H7 (cell line): ENCODE measurements around the gene HMCN2. TPM values are rescaled to one million over a fixed set of nuclear protein-coding genes. Genes with fewer than 3 reads are reported as not detected.
A peak's percentile ranks its signal among the peaks of the same experiment; 100 is the strongest.
"Not testable (repeated sequence)": the region's sequence is repeated elsewhere in the genome, so short reads cannot be mapped to it uniquely, and the experiment has no call there.

Experiments used
- DNase-seq: peaks from one replicate; pipeline ENCODE4 v3.0.0; 2012
- H3K27me3 ChIP-seq: 2 replicates; pipeline ENCODE4 v1.6.0; 2011; ENCODE audit warnings: mild to moderate bottlenecking, low read length; ENCODE audit not compliant: control insufficient read depth, insufficient read depth
- H3K36me3 ChIP-seq: replicated peaks from 2 replicates; pipeline ENCODE4 v1.5.1; 2011; ENCODE audit warnings: low read length; ENCODE audit not compliant: control insufficient read depth, insufficient read depth
- H3K4me3 ChIP-seq: 2 replicates; pipeline ENCODE4 v1.5.1; 2011; ENCODE audit warnings: low read depth, mild to moderate bottlenecking, control low read depth, low read length, moderate library complexity; ENCODE audit not compliant: insufficient read depth
- total RNA-seq: library from RNA; depleted of rRNA; stranded (reverse); fragments of >200 nt; shearing (Covaris generic); gene quantifications from 2 replicates; pipeline ENCODE4 v1.2.3, GENCODE V29; 2014

The HMCN2 gene
- total RNA-seq, 1 experiment from 2014 or later: 2.3 TPM

DNA sequence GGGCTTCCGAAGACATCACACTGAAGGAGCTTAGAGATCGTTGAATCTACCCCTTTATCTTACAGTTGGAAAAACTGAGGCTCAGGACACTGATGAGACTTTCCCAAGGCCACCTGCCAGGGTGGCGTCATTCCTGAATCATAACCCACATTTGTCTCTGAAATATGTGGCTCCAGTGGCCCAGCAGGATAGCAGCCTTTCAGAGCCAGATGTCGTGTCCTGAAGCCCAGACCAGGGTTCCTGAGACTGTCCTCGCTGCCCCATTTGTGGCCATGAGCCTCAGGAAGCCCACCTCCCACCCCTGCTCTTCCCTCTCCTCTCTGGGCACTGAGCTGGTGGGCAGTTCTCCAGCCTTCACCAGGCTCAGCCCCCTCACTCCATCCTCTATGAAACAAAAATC, 2.4 kb downstream of the HMCN2 start:
- Histone ChIP-seq H3K4me3 (no peak overlapping the region), H3K27me3 (peaks cover 26% of the 10 kb centered on the region), H3K36me3 (no peaks in the 10 kb centered on the region)
- DNase-seq: no peak

DNA sequence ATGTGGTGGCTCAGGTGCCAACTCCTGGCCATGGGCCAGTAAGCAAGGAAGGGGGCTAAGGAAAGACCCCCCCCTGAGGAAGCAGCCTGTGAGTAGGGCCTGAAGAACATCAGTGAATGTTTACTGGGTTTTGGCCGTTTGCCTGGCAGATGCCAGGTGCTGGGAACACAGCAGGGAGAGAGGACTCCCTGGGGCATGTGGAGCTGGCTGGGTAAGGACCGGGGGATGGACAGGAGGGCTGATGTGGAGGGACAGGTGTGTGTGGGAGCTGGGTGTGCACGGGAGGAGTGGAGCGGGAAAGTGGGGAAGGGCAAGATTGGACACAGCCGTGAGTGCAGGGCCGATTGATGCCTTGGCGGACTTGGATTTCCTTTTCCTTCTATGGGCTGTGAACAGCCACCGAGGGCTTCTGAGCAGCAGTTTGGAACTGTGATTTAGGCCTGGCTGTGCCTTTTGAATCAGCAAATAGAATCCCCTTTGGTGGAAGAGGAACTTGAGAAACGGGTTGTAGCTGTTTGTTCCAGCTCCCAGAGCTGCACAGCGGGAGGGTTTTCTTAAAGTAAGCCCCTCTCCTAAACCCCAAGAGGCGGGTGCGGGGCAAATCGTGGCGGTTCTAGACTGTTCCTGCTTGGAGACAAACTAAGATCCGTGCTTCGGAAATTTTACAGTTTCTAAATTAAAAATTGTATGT, 3.1 kb downstream of the HMCN2 start:
- no peak overlapping the region for H3K4me3 ChIP-seq
- no peaks in the 10 kb centered on the region for H3K36me3 ChIP-seq
- peak; percentile 81 for DNase-seq
- peaks cover 26% of the 10 kb centered on the region for H3K27me3 ChIP-seq

DNA sequence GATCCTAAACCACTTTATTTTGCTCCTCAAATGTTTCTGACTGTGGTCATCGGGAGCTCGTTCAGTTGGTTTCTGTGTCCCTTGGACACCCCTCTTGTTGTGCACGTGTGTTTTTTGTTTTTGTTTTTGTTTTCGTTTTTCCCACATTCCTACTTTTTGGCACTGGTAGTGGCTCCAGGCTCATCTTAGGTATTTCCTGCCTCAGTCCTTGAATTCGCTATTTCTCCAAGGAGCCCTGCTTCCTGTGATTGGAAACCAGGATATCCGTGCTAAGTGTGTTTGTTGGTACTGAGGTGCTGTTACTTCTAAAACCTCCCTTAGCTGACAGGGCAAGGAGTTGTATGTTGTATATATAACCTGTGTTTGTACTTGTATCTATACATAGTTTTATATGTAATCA, 5.9 kb downstream of the HMCN2 start:
- no peak for DNase-seq
- Histone ChIP-seq H3K27me3 (peaks cover 9% of the 10 kb centered on the region), H3K36me3 (no peaks in the 10 kb centered on the region), H3K4me3 (no peak overlapping the region)

DNA sequence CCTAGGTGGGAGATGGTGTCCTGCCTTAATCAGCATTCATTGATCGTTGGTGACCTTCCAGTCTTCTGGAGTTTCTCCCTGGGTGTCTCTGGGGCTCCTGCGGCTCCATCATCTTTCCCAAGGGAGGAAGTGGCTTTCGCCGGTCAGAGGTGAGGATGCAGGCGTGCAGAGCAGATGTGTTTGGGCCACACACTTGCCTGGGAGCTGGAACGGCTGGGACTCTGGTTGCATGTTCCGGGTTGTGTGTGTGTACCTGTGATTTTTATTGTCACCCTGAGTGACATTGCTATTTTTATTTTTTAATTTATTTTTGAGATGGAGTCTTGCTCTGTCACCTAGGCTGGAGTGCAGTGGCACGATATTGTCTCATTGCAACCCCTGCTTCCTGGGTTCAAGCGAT, 9.6 kb downstream of the HMCN2 start:
- Histone ChIP-seq H3K36me3 (no peaks in the 10 kb centered on the region), H3K27me3 (no peaks in the 10 kb centered on the region), H3K4me3 (no peak overlapping the region)
- DNase-seq: no peak

DNA sequence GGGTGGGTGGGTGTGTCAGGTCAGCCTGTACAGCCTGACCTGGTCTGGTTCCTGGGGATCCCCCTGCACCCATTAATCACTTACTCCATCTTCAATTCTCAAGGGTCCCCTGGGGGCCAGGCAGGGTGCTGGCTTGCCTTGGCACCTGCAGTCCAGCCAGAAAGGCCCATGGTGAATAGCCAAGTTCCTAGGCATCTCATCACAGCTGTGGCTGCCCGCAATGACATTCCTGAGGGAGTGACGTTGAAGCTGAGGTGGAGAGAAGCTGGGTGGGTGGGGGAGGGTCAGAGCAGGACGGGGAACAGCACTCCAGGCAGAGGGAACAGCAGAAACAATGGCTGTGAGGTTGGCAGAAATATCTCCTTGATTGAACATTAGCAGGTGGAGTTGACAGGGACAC, 10.6 kb downstream of the HMCN2 start:
- DNase-seq: peak; percentile 69
- Histone ChIP-seq H3K4me3 (no peak overlapping the region), H3K36me3 (no peaks in the 10 kb centered on the region), H3K27me3 (no peaks in the 10 kb centered on the region)

DNA sequence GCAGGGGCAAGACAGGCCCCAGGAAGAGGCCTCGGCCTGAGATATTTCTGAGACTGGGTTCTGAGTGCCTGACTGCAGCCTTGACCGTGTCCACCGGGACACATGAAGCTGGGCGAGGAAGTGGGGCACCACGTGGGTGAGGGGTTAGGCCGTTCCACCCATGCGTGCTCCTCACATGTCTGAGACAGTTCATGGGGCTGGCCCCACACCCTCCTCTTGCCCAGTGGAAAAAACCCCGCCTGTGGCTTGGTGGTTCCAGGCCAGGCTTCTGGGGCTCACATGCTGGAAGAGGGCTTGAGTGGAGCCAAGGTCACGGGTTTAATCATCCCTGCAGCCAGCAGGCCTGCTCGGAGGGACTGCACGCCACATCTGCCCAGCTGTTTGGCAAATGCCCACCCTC, 11.4 kb downstream of the HMCN2 start:
- H3K27me3 ChIP-seq: no peaks in the 10 kb centered on the region
- no peaks in the 10 kb centered on the region for H3K36me3 ChIP-seq
- H3K4me3 ChIP-seq: no peak overlapping the region
- DNase-seq: no peak

DNA sequence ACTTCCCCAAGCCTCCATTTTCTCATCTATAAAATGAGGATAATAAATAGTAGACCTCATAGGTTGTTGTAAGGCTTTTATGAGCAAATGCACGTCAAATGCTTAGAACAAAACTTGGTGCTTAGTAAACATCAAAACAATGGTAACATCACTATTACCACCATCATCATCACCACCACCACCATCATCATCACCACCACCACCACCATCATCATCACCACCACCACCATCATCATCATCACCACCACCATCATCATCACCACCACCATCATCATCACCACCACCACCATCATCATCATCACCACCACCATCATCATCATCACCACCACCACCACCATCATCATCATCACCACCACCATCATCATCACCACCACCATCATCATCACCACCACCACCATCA, 12.0 kb downstream of the HMCN2 start:
- H3K4me3 ChIP-seq, H3K27me3 ChIP-seq, H3K36me3 ChIP-seq, DNase-seq: not testable (repeated sequence)

DNA sequence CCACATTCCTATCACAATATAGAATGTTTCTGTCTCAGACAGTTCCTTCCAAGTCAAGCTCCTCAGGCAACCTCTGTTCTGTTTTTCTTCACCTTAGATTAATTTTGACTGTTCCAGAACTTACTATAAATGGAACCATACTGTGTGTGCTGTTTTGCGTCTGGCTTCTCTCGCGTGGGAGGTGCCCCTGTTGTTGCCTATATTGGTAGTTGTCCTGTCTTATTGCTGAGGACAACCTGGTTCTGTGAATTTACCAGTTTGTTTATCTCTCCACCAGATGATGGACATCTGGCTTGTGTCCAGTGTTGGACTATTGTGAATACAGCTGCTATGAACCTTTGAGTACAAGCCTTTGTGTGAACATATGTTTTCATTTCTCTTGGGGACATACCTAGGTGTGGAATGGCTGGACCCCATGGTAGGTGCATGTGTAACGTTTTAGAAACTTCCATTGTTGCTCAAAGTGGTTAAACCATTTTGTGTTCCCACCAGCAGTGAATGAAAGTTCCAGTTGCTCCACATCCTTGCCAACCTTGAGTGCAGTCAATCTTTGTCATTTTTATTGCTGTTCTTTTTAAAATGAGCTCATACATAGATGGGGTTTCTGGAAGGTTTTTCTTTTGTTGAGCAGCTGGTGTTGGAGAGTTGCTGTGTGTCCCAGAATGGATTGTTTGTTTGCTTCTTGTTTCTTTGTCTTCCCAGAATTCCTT, 18.1 kb downstream of the HMCN2 start:
- Histone ChIP-seq H3K4me3 (no peak overlapping the region), H3K36me3 (no peaks in the 10 kb centered on the region), H3K27me3 (no peaks in the 10 kb centered on the region)
- DNase-seq: no peak

DNA sequence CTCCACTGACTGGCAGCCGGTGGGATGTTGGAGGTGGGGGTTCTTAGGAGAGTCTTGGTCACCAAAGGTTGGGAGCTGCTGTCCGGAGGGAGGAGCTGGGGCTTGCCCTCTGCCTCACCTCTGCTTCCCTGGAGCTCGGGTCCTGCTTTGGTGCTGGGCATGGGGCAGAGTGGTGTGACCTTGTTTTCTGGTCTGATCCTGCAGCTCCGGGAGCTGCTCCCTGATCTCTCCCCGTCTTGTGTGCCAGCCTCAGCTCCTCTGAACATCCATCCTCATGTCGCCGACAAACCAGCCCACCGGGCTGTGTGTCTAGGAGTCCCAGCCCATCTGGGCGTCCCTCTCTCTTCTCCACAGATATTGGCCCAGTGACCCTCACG, 18.7 kb downstream of the HMCN2 start:
- H3K36me3 ChIP-seq: no peaks in the 10 kb centered on the region
- no peak for DNase-seq
- H3K4me3 ChIP-seq: no peak overlapping the region
- H3K27me3 ChIP-seq: no peaks in the 10 kb centered on the region

DNA sequence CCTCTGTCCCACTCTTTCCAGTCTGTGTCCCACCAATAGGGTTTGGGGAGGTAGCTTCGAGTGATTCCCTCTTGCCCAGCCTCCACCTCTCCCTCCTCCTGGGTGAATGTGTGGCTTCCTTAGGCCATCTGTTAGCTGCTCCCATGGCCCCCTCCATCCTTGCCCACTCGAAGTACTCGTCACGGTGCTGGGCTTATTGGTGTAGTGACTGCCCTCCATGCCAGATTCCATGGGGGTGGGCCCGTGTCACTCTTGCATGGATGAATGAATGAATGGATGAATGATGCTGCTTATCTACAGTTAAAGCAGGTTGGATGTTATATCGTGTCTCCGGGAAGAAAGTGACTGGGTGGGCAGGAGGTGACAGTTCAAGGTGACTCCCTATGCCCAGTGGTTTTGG, 19.1 kb downstream of the HMCN2 start:
- H3K36me3 ChIP-seq: no peaks in the 10 kb centered on the region
- H3K4me3 ChIP-seq: no peak overlapping the region
- no peak for DNase-seq
- no peaks in the 10 kb centered on the region for H3K27me3 ChIP-seq

DNA sequence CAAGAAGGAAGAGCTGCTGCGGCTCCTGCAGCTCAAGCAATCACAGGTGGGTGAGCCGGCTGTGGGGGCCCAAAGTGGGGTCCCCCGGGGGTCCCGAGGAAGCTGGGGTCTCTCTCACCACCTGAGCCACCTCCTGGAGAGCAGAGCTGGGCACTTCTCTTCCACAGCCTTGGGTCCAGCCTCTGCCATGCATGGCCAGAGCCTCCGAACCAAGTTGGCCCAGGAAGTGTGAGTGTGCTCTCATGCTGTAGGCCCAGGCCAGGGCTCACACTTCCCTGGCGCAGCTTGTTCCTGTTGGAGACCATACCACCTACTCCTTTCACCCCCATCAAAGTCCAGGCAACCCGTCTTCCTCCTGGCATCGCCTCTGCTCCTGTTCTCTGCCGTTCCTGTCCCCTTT, 19.7 kb downstream of the HMCN2 start:
- Histone ChIP-seq H3K27me3 (no peaks in the 10 kb centered on the region), H3K4me3 (no peak overlapping the region), H3K36me3 (no peaks in the 10 kb centered on the region)
- no peak for DNase-seq

DNA sequence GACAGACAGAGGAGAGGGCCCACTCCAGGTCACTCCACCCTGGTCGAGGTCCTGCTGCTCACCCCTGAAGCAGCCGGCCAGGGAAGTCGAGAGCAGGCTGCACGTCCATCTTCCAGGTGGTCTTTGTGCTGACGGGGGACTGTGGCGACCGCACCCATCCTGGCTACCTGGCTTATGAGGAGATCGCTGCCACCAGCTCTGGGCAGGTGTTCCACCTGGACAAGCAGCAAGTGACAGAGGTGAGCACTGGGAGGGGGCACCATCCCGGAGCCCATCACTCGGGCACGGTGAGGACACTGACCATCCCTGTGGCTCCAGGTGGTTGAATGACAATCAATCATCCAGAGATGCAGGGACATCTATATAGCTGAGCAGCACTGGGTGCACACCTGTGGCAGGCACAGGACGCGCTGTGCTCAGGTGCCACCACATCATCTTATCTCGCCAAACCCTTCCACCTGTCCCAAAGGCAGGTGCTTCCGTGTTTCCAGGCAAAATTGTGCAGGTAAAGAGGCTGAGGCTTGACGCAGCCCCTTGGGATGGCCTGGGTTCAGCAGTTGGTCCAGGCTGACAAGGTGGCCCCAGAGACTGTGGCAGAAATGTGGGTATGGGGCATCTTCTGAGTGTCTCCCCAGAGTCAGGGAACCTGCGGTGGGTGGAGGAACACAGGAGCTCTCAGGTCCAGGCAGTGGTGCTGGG, 20.7 kb downstream of the HMCN2 start:
- Histone ChIP-seq H3K27me3 (no peaks in the 10 kb centered on the region), H3K4me3 (no peak overlapping the region), H3K36me3 (no peaks in the 10 kb centered on the region)
- no peak for DNase-seq

DNA sequence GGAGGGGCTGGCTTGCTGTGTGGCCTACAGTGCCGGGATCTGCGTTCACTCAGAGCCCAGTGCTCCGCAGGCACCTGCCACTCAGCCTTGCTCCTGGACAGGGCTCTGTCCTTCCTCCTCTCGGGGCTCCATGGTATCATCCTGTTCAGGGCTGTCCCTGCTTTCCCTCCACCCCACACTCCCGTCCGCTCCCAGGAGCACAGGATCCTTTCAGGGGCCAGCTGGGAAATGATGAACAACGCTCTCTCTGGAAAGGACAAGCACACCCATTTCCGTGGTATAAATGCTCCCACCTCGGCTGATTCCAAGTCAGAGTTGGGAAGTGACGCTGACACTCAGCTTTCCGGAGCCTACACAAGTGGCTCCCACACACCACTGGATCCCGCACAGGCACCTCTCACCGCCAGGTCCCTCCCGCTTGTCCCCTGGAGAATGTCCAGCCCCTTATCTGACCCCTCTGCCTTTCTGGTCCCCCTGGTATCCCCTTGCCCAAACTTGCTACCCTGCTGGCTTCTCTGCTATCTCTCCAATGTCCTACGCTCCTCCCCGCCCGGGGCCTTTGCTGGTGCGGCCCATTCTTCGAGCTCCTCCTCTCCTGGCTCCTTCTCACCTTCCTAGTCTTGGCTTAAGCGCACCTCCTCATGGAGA, 21.3 kb downstream of the HMCN2 start:
- Histone ChIP-seq H3K4me3 (no peak overlapping the region), H3K27me3 (no peaks in the 10 kb centered on the region)

DNA sequence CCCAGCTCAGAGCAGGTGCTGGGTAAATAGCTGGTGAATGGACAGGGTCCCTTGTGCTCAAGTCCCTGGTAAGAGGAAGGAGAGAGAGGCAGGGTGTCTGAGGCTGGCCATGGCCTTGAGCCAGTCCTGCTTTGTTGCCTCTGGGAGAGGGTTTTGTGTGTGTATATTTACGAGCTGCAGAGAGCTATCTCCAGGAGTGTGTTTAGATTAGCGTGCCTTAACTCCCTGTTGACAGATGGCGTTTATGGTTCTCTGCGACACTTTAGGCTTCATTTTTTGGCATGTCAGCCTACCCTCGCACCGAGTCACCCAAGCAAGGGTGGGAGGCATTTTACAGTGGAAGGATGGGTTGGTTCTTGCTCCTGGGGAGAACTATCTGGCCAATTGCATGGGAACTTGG, 22.2 kb downstream of the HMCN2 start:
- Histone ChIP-seq H3K4me3 (no peak overlapping the region), H3K36me3 (no peaks in the 10 kb centered on the region), H3K27me3 (no peaks in the 10 kb centered on the region)
- no peak for DNase-seq

More for the DNA sequence above, 21.3 kb downstream of the HMCN2 start:
- no peaks in the 10 kb centered on the region for H3K36me3 ChIP-seq
- DNase-seq: no peak

DNA sequence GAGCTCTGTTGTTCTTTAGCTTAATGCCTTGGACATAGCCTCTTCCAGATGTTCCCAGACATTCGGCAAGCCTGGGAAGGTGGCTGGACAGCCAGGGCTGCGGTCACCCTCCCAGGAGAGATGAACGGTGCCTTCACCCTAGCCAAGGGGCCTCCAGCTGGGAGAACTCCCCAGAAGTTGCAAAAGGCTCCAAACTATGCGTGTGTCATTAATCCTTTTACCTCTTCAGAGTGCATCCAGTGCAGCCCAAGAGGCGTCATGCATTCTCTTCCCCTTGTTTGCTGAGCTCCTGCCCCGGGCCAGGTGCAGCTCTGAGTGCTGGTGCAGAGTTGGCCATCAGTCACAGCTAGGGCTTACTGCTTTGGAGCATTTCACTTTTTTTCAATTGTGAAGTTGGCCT, 22.8 kb downstream of the HMCN2 start:
- DNase-seq: no peak
- Histone ChIP-seq H3K4me3 (no peak overlapping the region), H3K36me3 (no peaks in the 10 kb centered on the region), H3K27me3 (no peaks in the 10 kb centered on the region)
